ENCODE data around the gene TMEM178B.

TMEM178B gene

DNA sequence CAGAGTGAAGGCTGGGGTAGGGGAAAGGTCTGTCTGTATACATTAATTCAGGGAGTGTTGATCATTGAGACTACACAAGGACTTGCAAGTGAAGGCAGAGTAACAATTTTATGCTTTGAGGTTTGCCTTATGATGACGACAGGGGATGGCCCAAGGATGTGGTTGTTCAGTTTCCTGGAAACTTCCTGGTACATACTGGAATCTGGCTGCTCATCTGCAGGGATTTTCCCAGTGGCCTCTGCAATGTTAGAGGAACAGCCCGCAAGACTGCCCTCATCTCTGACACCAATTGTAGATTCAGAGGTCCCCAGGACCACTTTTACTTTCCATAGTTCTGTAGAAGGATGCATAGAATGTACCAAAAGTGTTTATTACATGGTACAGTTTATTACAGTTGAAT lies 189.6 kb downstream of the TMEM178B start:
- no peaks in the 10 kb centered on the region for H3K4me1 Mint-ChIP-seq (ENCODE audit: low read depth in 2 of 2)

DNA sequence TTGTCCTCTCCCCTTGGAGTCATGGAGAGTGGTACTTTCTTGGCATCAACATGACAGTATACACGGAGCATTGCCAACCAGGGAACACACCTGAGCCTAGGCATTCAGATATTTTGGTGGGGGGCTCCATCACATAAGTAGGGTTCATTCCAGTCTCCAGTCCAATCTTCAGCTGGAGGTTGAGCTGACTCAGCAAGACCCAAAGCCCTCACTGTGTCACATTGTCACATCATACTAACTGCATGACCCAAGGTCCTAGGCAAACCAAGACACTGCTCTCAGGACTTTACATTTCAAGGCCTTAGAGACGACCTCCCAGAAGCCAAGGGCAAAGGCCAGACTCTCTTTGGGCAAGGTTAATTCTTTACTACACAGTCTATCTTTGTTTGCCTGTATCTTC lies 190.1 kb downstream of the TMEM178B start:
- H3K9me3 Mint-ChIP-seq, result peaks cover 4 to 12% of the 10 kb centered on the region in 2 donors
- no peak for ATAC-seq (replicated peaks)
- peaks cover 7 to 22% of the 10 kb centered on the region in 2 donors for H3K27me3 Mint-ChIP-seq
- H3K4me3 Mint-ChIP-seq, result no peak overlapping the region
- peaks cover 4% of the 10 kb centered on the region for H3K36me3 Mint-ChIP-seq (ENCODE audit: insufficient read depth)
- no peak for DNase-seq
- no peaks in the 10 kb centered on the region for H3K4me1 Mint-ChIP-seq (ENCODE audit: low read depth in 2 of 2)
- H3K27ac Mint-ChIP-seq, result no peak overlapping the region

More for the DNA sequence above, 189.6 kb downstream of the TMEM178B start:
- Mint-ChIP-seq H3K9me3 (peaks cover 8 to 17% of the 10 kb centered on the region in 2 donors), H3K36me3 (ENCODE audit: insufficient read depth) (peaks cover 4% of the 10 kb centered on the region), H3K4me3 (no peak overlapping the region), H3K27me3 (peaks cover 7 to 22% of the 10 kb centered on the region in 2 donors), H3K27ac (no peak overlapping the region)
- ATAC-seq (replicated peaks), result no peak
- no peak for DNase-seq

DNA sequence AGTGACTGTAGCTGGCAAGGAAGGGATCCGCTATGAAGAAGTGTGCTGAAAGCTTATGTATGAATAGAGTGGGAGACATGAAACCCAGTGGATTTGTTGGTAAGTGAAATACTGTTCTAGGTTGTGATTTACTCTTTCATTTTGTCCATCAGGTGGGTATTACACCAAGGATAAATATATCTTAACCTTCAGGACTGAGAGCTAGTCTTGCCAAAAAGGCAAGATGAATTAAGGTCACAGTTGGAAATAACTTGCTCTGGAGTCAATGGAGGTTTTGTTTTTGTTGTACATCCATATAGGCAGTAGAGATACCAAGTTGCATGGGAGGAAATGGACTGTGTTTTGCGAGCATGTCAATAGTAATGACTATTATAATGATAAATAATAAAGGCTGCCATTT lies 190.6 kb downstream of the TMEM178B start:
- ATAC-seq (replicated peaks) (no peak), DNase-seq (no peak)
- H3K27ac Mint-ChIP-seq, result no peak overlapping the region
- H3K4me1 Mint-ChIP-seq (ENCODE audit: low read depth in 2 of 2), result no peaks in the 10 kb centered on the region
- H3K4me3 Mint-ChIP-seq, result no peak overlapping the region
- H3K36me3 Mint-ChIP-seq (ENCODE audit: insufficient read depth), result peaks cover 4% of the 10 kb centered on the region
- peaks cover 3 to 8% of the 10 kb centered on the region in 2 donors for H3K9me3 Mint-ChIP-seq
- H3K27me3 Mint-ChIP-seq, result peaks cover 7 to 22% of the 10 kb centered on the region in 2 donors

DNA sequence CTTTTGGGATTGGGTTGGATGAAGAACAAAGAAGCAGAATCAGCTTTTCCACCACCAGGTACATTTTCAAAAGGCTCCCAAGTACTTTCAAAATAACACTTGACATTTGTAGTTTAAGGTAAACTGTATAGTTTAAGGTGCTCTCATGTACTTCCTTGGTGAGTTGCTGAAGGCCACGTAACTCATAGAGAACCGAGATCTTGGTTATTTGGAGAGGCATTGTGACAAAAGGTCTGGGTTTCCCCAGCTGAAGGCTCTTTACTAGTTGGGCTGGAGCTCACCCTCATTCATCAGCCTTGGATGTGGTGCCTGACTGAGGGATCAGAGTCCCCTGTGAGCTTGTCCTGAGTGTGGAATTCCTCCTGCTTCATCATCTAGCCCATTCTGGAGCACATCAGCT lies 191.8 kb downstream of the TMEM178B start:
- H3K4me3 Mint-ChIP-seq, result no peak overlapping the region

DNA sequence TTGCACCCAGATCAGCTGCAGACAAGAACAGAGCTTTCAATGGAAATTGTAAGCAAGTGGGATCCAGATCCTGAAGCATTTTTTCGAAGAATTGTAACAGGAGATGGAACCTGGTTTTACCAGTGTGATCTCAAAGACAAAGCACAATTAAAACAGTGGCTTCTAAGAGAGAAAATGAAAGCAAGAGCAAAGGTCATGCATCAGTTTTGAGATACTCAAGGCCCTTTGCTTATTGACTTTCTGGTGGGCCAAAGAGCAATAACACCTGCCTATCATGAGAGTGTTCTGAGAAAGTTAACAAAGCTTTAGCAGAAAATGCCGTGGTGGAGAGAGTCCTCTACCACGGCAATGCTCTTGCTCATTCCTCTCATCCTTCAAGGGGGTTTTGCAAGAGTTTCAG lies 194.8 kb downstream of the TMEM178B start:
- H3K4me3 Mint-ChIP-seq, result no peak overlapping the region
- peaks cover 0 to 11% of the 10 kb centered on the region in 2 donors for H3K27me3 Mint-ChIP-seq
- no peak overlapping the region for H3K27ac Mint-ChIP-seq

More for the DNA sequence above, 191.8 kb downstream of the TMEM178B start:
- no peak overlapping the region for H3K27ac Mint-ChIP-seq
- ATAC-seq (replicated peaks) (no peak), DNase-seq (no peak)
- H3K4me1 Mint-ChIP-seq (ENCODE audit: low read depth in 2 of 2), result no peaks in the 10 kb centered on the region
- peaks cover 7 to 22% of the 10 kb centered on the region in 2 donors for H3K27me3 Mint-ChIP-seq
- peaks cover 4% of the 10 kb centered on the region for H3K36me3 Mint-ChIP-seq (ENCODE audit: insufficient read depth)
- no peaks in the 10 kb centered on the region for H3K9me3 Mint-ChIP-seq

DNA sequence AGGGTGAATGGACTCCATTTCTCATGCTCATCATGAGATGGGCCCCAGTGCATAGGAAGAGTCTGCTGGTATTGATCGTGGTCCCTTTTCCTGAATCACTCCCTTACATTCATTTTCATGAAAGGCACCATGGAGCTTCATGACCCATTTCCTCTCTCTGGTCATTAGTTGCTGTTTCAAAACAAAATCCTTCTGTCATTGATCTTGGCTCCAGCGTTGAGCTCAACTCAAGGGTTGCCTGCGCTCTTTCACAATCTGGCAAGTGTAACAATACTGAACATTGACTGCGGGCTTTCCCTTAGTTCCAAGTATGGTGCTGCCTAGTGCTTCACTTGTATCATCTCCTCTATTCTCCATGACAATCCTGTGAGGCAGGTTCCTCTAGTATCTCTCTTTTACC lies 197.6 kb downstream of the TMEM178B start:
- no peaks in the 10 kb centered on the region for H3K9me3 Mint-ChIP-seq
- no peaks in the 10 kb centered on the region for H3K4me1 Mint-ChIP-seq (ENCODE audit: low read depth in 2 of 2)
- H3K27ac Mint-ChIP-seq, result no peak overlapping the region
- ATAC-seq (replicated peaks) (no peak), DNase-seq (no peak)
- H3K4me3 Mint-ChIP-seq, result no peak overlapping the region
- H3K27me3 Mint-ChIP-seq, result peaks cover 0 to 9% of the 10 kb centered on the region in 2 donors
- peaks cover 4% of the 10 kb centered on the region for H3K36me3 Mint-ChIP-seq (ENCODE audit: insufficient read depth)

More for the DNA sequence above, 194.8 kb downstream of the TMEM178B start:
- no peak for ATAC-seq (replicated peaks)
- Mint-ChIP-seq H3K36me3 (ENCODE audit: insufficient read depth) (peaks cover 4% of the 10 kb centered on the region), H3K4me1 (ENCODE audit: low read depth in 2 of 2) (no peaks in the 10 kb centered on the region), H3K9me3 (no peaks in the 10 kb centered on the region)
- DNase-seq, result no peak

DNA sequence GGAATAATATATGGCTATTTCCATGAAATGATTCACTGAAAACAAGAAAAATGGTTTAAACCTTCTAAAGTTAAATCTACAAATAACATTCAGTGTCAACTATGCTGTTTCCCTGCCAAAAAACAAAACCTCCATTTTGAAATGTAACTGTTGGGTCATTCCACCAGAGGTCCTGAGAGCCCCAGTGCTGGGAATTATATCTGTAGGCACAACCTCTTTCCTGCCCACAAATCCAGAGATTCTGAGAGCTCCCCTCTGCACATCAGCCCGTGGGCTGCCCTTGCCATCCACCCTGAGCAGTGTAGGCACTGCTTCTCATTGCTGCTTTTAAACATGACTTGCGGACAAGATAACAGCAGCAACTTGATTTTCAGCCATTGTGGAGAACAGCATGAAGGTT lies 198.6 kb downstream of the TMEM178B start:
- peaks cover 0 to 9% of the 10 kb centered on the region in 2 donors for H3K27me3 Mint-ChIP-seq
- no peak for ATAC-seq (replicated peaks)
- H3K36me3 Mint-ChIP-seq (ENCODE audit: insufficient read depth), result peaks cover under 1% of the 10 kb centered on the region
- H3K4me3 Mint-ChIP-seq, result no peak overlapping the region
- H3K9me3 Mint-ChIP-seq, result no peaks in the 10 kb centered on the region
- H3K4me1 Mint-ChIP-seq (ENCODE audit: low read depth in 2 of 2), result no peaks in the 10 kb centered on the region
- no peak overlapping the region for H3K27ac Mint-ChIP-seq
- DNase-seq, result no peak

DNA sequence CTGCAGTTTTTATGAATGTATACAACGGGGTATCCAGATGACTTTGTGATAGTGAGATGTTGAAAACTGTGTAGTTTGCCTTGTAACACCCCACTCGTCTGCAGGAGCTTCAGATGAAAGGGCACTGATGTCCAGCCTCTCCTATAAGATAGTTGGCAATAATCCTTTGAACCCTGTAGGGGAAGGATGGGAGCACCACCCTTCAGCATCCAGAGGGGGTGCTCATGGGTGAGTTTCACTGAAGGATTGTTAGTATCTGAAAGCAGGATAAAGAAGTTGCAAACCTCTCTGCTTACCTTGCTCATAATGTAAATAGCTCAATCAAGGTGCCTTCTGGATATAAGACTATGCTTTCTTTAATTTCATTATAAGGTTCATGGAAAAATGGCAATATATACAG lies 201.5 kb downstream of the TMEM178B start:
- Mint-ChIP-seq H3K36me3 (ENCODE audit: insufficient read depth) (no peaks in the 10 kb centered on the region), H3K27me3 (peaks cover 0 to 9% of the 10 kb centered on the region in 2 donors), H3K9me3 (no peaks in the 10 kb centered on the region), H3K4me3 (no peak overlapping the region), H3K27ac (no peak overlapping the region), H3K4me1 (ENCODE audit: low read depth in 2 of 2) (no peaks in the 10 kb centered on the region)
- no peak for DNase-seq
- no peak for ATAC-seq (replicated peaks)

DNA sequence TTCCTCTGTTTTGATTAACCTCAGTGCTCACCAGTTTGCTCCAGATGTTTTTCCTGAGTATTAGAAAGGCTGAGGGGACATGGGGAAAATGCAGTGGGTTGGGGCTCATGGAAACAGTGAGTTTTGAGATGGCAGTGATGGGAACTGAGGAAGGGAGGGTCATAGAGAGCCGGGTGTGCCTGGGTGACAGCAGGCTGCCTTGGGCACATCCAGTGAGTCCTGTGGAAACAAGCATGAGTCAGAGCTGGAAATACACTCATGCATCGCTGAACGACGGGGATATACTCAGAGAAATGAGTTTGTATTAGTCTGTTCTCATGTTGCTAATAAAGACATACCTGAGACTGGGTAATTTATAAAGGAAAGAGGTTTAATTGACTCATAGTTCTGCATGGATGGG lies 202.2 kb downstream of the TMEM178B start:
- Mint-ChIP-seq H3K27me3 (peaks cover under 1 to 11% of the 10 kb centered on the region in 2 donors), H3K4me1 (ENCODE audit: low read depth in 2 of 2) (no peaks in the 10 kb centered on the region), H3K27ac (no peak overlapping the region), H3K9me3 (no peaks in the 10 kb centered on the region), H3K36me3 (ENCODE audit: insufficient read depth) (no peaks in the 10 kb centered on the region), H3K4me3 (no peak overlapping the region)
- DNase-seq (no peak), ATAC-seq (replicated peaks) (no peak)

DNA sequence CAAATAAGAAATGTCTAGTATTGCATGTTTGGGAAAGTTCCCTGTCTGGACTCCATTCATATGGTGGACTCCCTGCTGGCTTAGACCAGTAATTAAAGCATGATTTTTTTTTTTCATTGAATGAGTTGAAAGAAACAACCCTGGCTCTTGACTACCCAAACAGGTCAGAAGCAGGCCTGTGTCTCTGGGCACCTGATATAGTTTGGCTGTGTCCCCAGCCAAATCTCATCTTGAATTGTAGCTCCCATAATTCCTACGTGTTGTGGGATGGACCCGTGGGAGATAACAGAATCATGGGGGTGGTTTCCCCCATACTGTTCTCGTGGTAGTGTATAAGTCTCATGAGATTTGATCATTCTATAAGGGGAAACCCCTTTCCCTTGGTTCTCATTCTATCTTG lies 206.2 kb downstream of the TMEM178B start:
- Mint-ChIP-seq H3K27me3 (peaks cover 16 to 26% of the 10 kb centered on the region in 2 donors), H3K4me1 (ENCODE audit: low read depth in 2 of 2) (peaks cover 0 to 3% of the 10 kb centered on the region in 2 donors), H3K36me3 (ENCODE audit: insufficient read depth) (no peaks in the 10 kb centered on the region), H3K9me3 (peaks cover 0 to 5% of the 10 kb centered on the region in 2 donors), H3K27ac (no peak overlapping the region), H3K4me3 (no peak overlapping the region)
- no peak for ATAC-seq (replicated peaks)
- DNase-seq, result no peak

DNA sequence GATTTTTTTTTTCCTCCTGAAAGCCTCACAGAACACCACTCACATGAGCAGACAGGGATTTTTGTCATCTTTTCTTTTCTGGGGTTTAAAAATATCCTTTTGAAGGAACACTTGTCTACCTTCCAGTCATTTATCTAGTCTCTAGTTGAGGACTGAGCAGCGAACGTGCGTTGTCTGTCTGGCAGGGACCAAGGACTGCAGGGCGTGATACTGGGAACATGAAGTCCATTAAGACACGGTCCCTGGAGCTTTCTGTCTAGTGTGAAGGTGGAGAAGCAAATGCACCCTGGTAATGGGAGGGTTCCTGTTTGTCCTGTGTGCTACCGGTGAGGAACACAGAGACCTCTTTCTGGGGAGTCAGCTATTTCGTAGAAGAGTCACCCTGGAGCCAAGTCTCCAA lies 207.4 kb downstream of the TMEM178B start:
- Mint-ChIP-seq H3K36me3 (ENCODE audit: insufficient read depth) (no peaks in the 10 kb centered on the region), H3K4me3 (no peak overlapping the region), H3K4me1 (ENCODE audit: low read depth in 2 of 2) (peaks cover 0 to 3% of the 10 kb centered on the region in 2 donors), H3K27ac (no peak overlapping the region), H3K27me3 (peaks cover 16 to 18% of the 10 kb centered on the region in 2 donors), H3K9me3 (peaks cover 0 to 5% of the 10 kb centered on the region in 2 donors)
- no peak for DNase-seq
- no peak for ATAC-seq (replicated peaks)

DNA sequence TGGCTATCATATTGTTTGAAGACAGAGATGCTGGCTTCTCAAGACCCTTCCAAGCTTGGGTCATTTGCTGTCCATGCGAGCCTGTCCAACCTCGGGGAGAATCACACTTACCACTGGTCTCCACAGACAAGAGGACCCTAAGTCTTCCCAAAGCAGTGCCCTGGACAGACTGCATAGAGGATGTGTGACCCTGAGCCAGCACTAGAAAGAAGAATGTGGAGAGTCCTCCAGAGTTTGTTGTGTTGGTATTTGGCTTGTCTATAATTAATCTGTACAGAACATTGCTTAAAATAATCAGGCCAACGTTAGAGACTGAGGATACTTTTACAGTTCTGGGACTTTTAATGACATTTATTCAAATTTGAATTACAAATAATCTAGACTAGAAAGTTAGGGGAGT lies 212.7 kb downstream of the TMEM178B start:
- Mint-ChIP-seq H3K4me1 (ENCODE audit: low read depth in 2 of 2) (peaks cover 0 to 3% of the 10 kb centered on the region in 2 donors), H3K27me3 (peaks cover 28 to 30% of the 10 kb centered on the region in 2 donors), H3K36me3 (ENCODE audit: insufficient read depth) (no peaks in the 10 kb centered on the region), H3K9me3 (peaks cover 0 to 1% of the 10 kb centered on the region in 2 donors), H3K27ac (no peak overlapping the region), H3K4me3 (no peak overlapping the region)
- DNase-seq, result no peak
- ATAC-seq (replicated peaks), result no peak

DNA sequence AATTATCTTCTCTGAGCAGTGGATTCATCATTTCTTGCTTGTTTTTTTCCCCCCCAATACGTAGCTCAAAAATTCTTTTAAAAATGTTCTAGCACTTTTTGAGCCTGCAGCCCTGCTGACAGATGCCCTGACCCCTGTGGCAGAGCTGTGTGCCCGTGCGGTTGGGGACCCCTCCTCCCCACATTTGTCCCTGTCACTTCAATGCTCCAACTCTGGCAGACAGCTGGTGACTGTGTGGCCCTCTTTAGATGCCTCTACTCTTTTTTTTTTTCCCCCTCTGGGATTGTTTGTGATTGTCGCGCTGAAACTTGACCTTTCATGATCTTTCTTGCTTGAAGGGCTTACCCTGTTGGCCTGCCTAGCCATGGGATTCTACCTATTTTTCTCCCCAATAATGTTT lies 214.1 kb downstream of the TMEM178B start:
- no peaks in the 10 kb centered on the region for H3K9me3 Mint-ChIP-seq
- DNase-seq, result no peak
- H3K36me3 Mint-ChIP-seq (ENCODE audit: insufficient read depth), result no peaks in the 10 kb centered on the region
- no peak overlapping the region for H3K27ac Mint-ChIP-seq
- H3K4me3 Mint-ChIP-seq, result no peak overlapping the region
- ATAC-seq (replicated peaks), result no peak
- peaks cover 30 to 34% of the 10 kb centered on the region in 2 donors for H3K27me3 Mint-ChIP-seq
- peaks cover 0 to 3% of the 10 kb centered on the region in 2 donors for H3K4me1 Mint-ChIP-seq (ENCODE audit: low read depth in 2 of 2)

DNA sequence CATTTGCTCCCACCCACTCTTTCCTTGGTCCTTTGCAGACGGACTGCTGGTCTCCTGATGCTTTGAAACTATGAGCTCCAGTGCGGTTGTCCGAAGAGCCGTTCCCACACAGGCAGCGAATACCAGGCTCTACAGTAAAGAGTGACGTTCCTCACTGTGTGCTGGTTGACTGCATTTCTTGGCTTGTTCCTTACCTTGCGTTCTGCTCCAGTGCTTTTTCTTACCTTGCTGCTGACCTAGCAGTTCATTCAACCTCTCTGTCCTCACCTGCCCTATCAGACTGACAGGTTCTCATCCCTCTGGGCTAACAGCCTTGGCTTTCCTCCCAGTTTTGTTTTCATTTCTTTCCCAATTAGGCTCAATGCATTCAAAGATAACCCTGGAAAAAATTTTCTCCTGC lies 214.8 kb downstream of the TMEM178B start:
- H3K9me3 Mint-ChIP-seq, result no peaks in the 10 kb centered on the region
- ATAC-seq (replicated peaks), result no peak

DNA sequence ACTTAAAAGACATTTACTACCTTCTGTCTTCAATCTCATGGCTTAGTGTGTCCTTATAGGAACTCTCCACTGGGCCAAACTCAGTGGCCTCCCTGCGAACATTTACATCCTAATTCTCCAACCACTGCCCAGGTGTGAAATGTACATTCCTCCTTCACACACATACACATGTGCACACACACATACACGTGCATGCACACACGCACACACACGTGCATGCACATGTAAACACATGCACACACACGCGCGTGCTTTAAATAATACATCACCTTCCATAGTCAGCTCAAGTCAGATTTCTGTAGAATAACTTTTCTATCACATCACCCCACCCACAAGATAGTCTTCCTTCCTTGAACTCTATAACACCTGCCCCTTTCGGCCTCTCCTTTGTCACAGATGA lies 216.5 kb downstream of the TMEM178B start:
- Mint-ChIP-seq H3K9me3 (no peaks in the 10 kb centered on the region), H3K4me3 (no peak overlapping the region), H3K27me3 (peaks cover 38 to 42% of the 10 kb centered on the region in 2 donors), H3K27ac (no peak overlapping the region), H3K4me1 (ENCODE audit: low read depth in 2 of 2) (no peaks in the 10 kb centered on the region), H3K36me3 (ENCODE audit: insufficient read depth) (no peaks in the 10 kb centered on the region)
- ATAC-seq (replicated peaks) (no peak), DNase-seq (no peak)

More for the DNA sequence above, 214.8 kb downstream of the TMEM178B start:
- Mint-ChIP-seq H3K4me1 (ENCODE audit: low read depth in 2 of 2) (peaks cover 0 to 3% of the 10 kb centered on the region in 2 donors), H3K36me3 (ENCODE audit: insufficient read depth) (no peaks in the 10 kb centered on the region), H3K27me3 (peaks cover 34 to 41% of the 10 kb centered on the region in 2 donors), H3K4me3 (no peak overlapping the region), H3K27ac (no peak overlapping the region)
- no peak for DNase-seq
